Measurements from ENCODE around the gene CSF3R.

GRCh38 chr1:36511804-36512798 is 29.4 kb upstream of the CSF3R start:
- TF ChIP-seq POLR2AphosphoS5 (IDR thresholded peaks at IDR 0.05; ENCODE audit: low read depth, low read length) (no peak), TAF1 (IDR thresholded peaks at IDR 0.05; ENCODE audit: borderline replicate concordance, low read depth, low read length) (no peak)
